GM10266 (cell line): ENCODE measurements around the gene KIF18B.

Experiments
- DNase-seq: peaks from one replicate; pipeline ENCODE4 v3.0.0; 2012; ENCODE audit errors: extremely low spot score
- CTCF ChIP-seq: IDR thresholded peaks from 2 replicates; pipeline ENCODE4 v1.5.1; 2012; ENCODE audit warnings: mild to moderate bottlenecking, low read depth; ENCODE audit not compliant: control insufficient read depth, insufficient read depth; ENCODE audit errors: missing control alignments

KIF18B gene

GRCh38 chr17:44906010-44906646 is 41.4 kb downstream of the KIF18B start:
- no peak for TF ChIP-seq CTCF
- DNase-seq: no peak

- no peak for TF ChIP-seq CTCF
- no peak for DNase-seq
Observed at GRCh38 chr17:44905006-44906000, 42.3 kb downstream of the KIF18B start.

- TF ChIP-seq CTCF: no peak
- no peak for DNase-seq
Observed at GRCh38 chr17:44904001-44904984, 43.3 kb downstream of the KIF18B start.

GRCh38 chr17:44903012-44903685 is 44.4 kb downstream of the KIF18B start:
- no peak for DNase-seq
- TF ChIP-seq CTCF: no peak

GRCh38 chr17:44902135-44902760 is 45.3 kb downstream of the KIF18B start:
- no peak for TF ChIP-seq CTCF
- no peak for DNase-seq

- no peak for TF ChIP-seq CTCF
- DNase-seq: no peak
Observed at GRCh38 chr17:44901411-44901921, 46.1 kb downstream of the KIF18B start.
